ENCODE data around the gene CSPG5.

Gene CSPG5

DNA sequence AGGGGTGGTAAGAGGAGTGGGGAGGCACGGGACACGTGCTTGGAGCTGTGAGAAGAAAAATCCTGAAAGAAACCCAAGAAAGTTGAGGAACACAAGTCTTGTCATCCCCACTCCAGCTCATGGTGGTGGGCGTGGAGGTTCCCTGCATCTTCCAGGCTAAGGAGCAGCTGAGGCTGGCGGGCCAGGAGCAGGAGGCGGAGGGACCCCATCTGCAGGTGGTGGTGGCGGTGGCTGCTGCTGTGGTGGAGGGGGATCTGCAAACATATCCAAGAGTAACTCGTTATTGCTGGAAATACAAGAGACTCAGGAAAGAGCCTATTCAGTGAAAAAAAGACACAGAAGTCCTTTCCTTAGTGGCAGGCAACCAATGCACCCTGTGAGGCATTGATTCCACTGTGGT is 9.4 kb upstream of the CSPG5 start:
- no peak for DNase-seq (ENCODE audit: low read depth)
- no peak overlapping the region for H3K4me3 ChIP-seq (replicated peaks; ENCODE audit: low read depth, low read length)
- no peak for TF ChIP-seq CTCF (IDR thresholded peaks at IDR 0.05; ENCODE audit: low read length, missing control alignments)

DNA sequence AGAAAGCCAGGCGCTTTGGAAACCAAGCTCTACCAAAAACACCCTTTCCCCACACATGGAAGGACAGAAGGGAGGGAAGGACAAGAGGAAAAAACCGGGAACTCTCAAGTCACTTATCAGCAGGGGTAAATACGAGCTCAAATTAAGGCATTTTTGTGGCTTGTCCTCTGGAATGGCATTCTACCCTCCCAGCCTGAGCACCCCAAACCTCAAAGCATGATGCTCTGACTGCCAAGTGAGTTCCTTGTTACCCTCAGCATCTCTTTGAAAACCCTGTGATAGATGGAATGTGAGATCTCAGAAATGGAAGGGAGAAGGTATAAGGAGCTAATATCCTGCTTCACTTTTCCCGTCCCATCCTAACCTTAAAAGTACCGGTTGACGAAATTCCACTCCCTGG is 8.1 kb upstream of the CSPG5 start:
- no peak for DNase-seq (ENCODE audit: low read depth)
- TF ChIP-seq CTCF (IDR thresholded peaks at IDR 0.05; ENCODE audit: low read length, missing control alignments) = no peak

GRCh38 chr3:47583320-47584075 is 4.8 kb upstream of the CSPG5 start:
- DNase-seq (ENCODE audit: low read depth) = no peak
- TF ChIP-seq CTCF (IDR thresholded peaks at IDR 0.05; ENCODE audit: low read length, missing control alignments) = no peak
- H3K4me3 ChIP-seq (replicated peaks; ENCODE audit: low read depth, low read length) = no peak overlapping the region

More for the DNA sequence above, 8.1 kb upstream of the CSPG5 start:
- no peak overlapping the region for H3K4me3 ChIP-seq (replicated peaks; ENCODE audit: low read depth, low read length)

DNA sequence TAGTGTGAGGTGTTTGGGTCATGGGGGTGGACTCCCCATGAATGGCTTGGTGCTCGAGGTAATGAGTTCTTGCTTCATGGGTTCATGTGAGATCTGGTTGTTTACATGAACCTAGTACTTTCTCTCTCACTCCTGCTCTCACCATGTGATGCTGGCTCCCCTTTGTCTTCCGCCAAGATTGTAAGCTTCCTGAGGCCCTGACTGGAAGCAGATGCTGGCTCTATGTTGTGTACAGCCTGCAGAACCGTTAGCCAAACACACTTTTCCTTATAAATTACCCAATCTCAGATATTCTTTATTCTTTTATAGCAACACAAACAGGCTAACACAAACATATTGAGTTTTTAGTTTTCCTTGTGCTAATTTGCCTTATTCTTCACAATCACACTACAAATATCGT is 3.2 kb upstream of the CSPG5 start:
- TF ChIP-seq CTCF (IDR thresholded peaks at IDR 0.05; ENCODE audit: low read length, missing control alignments) = no peak
- no peak overlapping the region for H3K4me3 ChIP-seq (replicated peaks; ENCODE audit: low read depth, low read length)
- no peak for DNase-seq (ENCODE audit: low read depth)

- TF ChIP-seq CTCF (IDR thresholded peaks at IDR 0.05; ENCODE audit: low read length, missing control alignments) = no peak
- no peak for DNase-seq (ENCODE audit: low read depth)
- no peak overlapping the region for H3K4me3 ChIP-seq (replicated peaks; ENCODE audit: low read depth, low read length)
Observed at GRCh38 chr3:47581422-47581821, 2.8 kb upstream of the CSPG5 start.

DNA sequence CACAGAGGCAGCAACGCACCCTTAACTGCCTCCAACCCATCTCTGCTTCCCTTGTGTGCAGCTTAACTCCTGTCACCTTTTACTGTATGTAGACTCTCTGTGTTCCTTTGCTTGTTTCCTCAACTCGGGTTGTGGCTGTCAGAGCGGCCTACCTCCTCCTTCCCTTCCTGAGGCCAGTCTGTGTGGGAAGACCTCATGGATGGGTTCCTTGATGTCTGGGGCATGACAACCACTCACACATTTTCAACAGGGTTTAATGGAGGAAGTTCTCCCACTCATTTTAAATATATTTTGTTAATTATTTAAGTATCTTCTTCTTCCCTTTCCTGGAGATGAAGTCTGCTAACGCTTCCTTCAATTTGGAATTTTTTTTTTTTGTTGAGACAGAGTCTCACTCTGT is 1.8 kb upstream of the CSPG5 start:
- H3K4me3 ChIP-seq (replicated peaks; ENCODE audit: low read depth, low read length) = no peak overlapping the region
- no peak for DNase-seq (ENCODE audit: low read depth)
- TF ChIP-seq CTCF (IDR thresholded peaks at IDR 0.05; ENCODE audit: low read length, missing control alignments) = no peak

DNA sequence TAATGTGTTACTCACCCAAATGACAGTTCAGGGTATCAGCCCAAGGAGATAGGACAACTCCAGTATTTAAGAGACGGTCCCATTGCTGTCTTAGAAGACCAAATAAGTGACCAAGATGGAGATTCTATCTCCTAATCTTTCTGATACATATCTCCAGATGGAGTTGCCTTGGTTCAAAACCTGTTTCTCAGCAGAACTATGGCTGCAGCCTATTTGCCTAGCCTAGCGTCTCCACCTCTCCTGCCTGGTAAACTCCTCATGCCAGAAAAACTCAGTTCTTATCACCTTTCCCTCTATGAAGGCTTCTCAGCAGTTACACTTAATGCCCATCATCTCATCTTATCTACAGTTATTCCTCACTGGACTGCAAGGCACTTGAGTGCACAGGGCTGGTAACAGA is 1.2 kb upstream of the CSPG5 start:
- TF ChIP-seq CTCF (IDR thresholded peaks at IDR 0.05; ENCODE audit: low read length, missing control alignments) = no peak
- DNase-seq (ENCODE audit: low read depth) = no peak

More for the DNA sequence above, 1.2 kb upstream of the CSPG5 start:
- no peak overlapping the region for H3K4me3 ChIP-seq (replicated peaks; ENCODE audit: low read depth, low read length)

Measured in fibroblast of pulmonary artery (primary cell).